ENCODE measurements around the gene SLC16A3.

Gene SLC16A3

GRCh38 chr17:82269138-82269881 is 40.5 kb downstream of the SLC16A3 start:
- DNase-seq (ENCODE audit: low spot score) = no peak

- no peak for DNase-seq (ENCODE audit: low spot score)
Measured at GRCh38 chr17:82269882-82270500, 41.1 kb downstream of the SLC16A3 start.

- no peak for DNase-seq (ENCODE audit: low spot score)
Measured at GRCh38 chr17:82270651-82271050, 41.8 kb downstream of the SLC16A3 start.

GRCh38 chr17:82271401-82271800 is 42.6 kb downstream of the SLC16A3 start:
- no peak for DNase-seq (ENCODE audit: low spot score)

- peak; percentile 39 for DNase-seq (ENCODE audit: low spot score)
Measured at GRCh38 chr17:82272495-82273326, 43.9 kb downstream of the SLC16A3 start.

GRCh38 chr17:82273327-82274133 is 44.7 kb downstream of the SLC16A3 start, which contains the start of gene CSNK1D:
Gene CSNK1D (minus strand): TSS chr17:82273700. CDS start chr17:82273381, 319 bp downstream.
- peak; percentile 90 for DNase-seq (ENCODE audit: low spot score)

GRCh38 chr17:82274134-82275020 is 45.5 kb downstream of the SLC16A3 start:
- DNase-seq (ENCODE audit: low spot score) = no peak

- DNase-seq (ENCODE audit: low spot score) = no peak
Measured at GRCh38 chr17:82275326-82275725, 46.5 kb downstream of the SLC16A3 start.

GRCh38 chr17:82276938-82277337 is 48.1 kb downstream of the SLC16A3 start:
- DNase-seq (ENCODE audit: low spot score) = no peak

GRCh38 chr17:82277851-82278250 is 49.0 kb downstream of the SLC16A3 start:
- no peak for DNase-seq (ENCODE audit: low spot score)

GRCh38 chr17:82278308-82278707 is 49.5 kb downstream of the SLC16A3 start:
- DNase-seq (ENCODE audit: low spot score) = no peak

- DNase-seq (ENCODE audit: low spot score) = no peak
Measured at GRCh38 chr17:82278786-82279391, 50.0 kb downstream of the SLC16A3 start.

GRCh38 chr17:82280537-82280936 is 51.7 kb downstream of the SLC16A3 start:
- DNase-seq (ENCODE audit: low spot score) = no peak

GRCh38 chr17:82281076-82281475 is 52.2 kb downstream of the SLC16A3 start:
- no peak for DNase-seq (ENCODE audit: low spot score)

- DNase-seq (ENCODE audit: low spot score) = no peak
Measured at GRCh38 chr17:82281502-82282238, 52.8 kb downstream of the SLC16A3 start.

- DNase-seq (ENCODE audit: low spot score) = no peak
Measured at GRCh38 chr17:82282239-82283207, 53.7 kb downstream of the SLC16A3 start.

GRCh38 chr17:82283208-82283749 is 54.4 kb downstream of the SLC16A3 start:
- DNase-seq (ENCODE audit: low spot score) = peak; percentile 44

GRCh38 chr17:82285141-82285540 is 56.3 kb downstream of the SLC16A3 start:
- DNase-seq (ENCODE audit: low spot score) = no peak
